Measurements from ENCODE around the gene CXXC5. TPM values are rescaled to one million over a fixed set of nuclear protein-coding genes. Genes with fewer than 3 reads are reported as not detected.
A peak's percentile ranks its signal among the peaks of the same experiment; 100 is the strongest.
"Not testable (repeated sequence)": the region's sequence is repeated elsewhere in the genome, so short reads cannot be mapped to it uniquely, and the experiment has no call there.

Gene CXXC5
- total RNA-seq: 90.9 and 110 TPM in 2 replicates
- polyA plus RNA-seq: 98.7 and 106 TPM in 2 replicates

DNA sequence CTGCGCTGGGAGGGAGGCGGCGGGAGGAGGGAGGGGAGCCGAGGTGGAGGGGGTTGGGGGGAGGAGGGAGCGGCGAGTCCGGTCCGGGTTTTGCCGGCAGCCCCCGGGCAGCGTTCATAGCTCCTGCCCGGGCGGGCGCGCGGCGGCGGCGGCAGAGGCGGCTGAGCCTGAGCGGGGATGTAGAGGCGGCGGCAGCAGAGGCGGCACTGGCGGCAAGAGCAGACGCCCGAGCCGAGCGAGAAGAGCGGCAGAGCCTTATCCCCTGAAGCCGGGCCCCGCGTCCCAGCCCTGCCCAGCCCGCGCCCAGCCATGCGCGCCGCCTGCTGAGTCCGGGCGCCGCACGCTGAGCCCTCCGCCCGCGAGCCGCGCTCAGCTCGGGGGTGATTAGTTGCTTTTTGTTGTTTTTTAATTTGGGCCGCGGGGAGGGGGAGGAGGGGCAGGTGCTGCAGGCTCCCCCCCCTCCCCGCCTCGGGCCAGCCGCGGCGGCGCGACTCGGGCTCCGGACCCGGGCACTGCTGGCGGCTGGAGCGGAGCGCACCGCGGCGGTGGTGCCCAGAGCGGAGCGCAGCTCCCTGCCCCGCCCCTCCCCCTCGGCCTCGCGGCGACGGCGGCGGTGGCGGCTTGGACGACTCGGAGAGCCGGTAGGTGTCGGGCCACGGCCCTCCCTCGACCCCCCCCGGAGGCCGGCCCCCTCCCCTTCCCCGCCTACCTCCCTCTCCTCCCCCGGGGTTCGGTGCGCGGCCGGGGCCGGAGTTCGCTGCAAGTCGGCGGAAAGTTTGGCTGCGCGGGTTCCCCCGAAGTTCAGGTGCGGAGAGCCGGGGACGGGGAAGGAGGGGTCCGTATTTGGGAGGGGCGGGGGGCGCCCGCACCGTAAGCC, at the start of gene CXXC5:
Gene CXXC5, plus strand, starts transcription at position 145 of the 877 bp plus-strand sequence. CDS start 32,175 bp downstream, outside the sequence.
- no peaks in the 10 kb centered on the region for H3K27me3 ChIP-seq
- peaks cover 45% of the 10 kb centered on the region for H3K79me2 ChIP-seq
- H3K4me1 ChIP-seq (ENCODE audit: insufficient read depth): peaks cover 52% of the 10 kb centered on the region
- peaks cover 12% of the 10 kb centered on the region for H4K20me1 ChIP-seq (ENCODE audit: insufficient read depth, poor library complexity, severe bottlenecking)
- peak within 1 kb of the TSS; percentile 93 for H3K27ac ChIP-seq
- no peaks in the 10 kb centered on the region for H3K9me3 ChIP-seq (ENCODE audit: low read depth)
- peak within 1 kb of the TSS; percentile 94 for H3K4me2 ChIP-seq
- TF ChIP-seq, protein P1, sequence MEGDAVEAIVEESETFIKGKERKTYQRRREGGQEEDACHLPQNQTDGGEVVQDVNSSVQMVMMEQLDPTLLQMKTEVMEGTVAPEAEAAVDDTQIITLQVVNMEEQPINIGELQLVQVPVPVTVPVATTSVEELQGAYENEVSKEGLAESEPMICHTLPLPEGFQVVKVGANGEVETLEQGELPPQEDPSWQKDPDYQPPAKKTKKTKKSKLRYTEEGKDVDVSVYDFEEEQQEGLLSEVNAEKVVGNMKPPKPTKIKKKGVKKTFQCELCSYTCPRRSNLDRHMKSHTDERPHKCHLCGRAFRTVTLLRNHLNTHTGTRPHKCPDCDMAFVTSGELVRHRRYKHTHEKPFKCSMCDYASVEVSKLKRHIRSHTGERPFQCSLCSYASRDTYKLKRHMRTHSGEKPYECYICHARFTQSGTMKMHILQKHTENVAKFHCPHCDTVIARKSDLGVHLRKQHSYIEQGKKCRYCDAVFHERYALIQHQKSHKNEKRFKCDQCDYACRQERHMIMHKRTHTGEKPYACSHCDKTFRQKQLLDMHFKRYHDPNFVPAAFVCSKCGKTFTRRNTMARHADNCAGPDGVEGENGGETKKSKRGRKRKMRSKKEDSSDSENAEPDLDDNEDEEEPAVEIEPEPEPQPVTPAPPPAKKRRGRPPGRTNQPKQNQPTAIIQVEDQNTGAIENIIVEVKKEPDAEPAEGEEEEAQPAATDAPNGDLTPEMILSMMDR (IDR thresholded peaks at IDR 0.05; ENCODE audit: poor library complexity): no peak
- no peaks in the 10 kb centered on the region for H3K9me2 ChIP-seq (replicated peaks; ENCODE audit: insufficient read depth)
- peak within 1 kb of the TSS; percentile 55 for H2AFZ ChIP-seq
- peak; percentile 93 for DNase-seq (ENCODE audit: low spot score)
- H3K4me3 ChIP-seq: peak within 1 kb of the TSS; percentile 97
- no peaks in the 10 kb centered on the region for H3K36me3 ChIP-seq (replicated peaks; ENCODE audit: insufficient read depth, low read depth)
- WGBS (ENCODE audit: low lambda C conversion rate, missing lambda C conversion rate): 0% methylated on average over 10 of the region's 106 CpGs

DNA sequence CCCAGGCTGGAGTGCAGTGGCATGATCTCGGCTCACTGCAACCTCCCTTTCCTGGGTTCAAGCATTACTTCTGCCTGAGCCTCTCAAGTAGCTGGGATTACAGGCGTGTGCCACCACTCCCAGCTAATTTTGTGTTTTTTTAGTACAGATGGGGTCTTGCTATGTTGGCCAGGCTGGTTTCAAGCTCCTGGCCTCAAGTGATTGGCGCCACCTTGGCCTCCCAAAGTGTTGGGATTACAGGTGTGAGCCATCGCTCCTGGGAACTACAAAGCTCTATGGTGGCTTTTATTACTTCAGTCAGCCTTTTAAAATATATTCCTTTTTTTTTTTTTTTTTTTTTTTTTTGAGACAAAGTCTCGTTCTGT, 49.6 kb upstream of the CXXC5 start:
- not testable (repeated sequence) for H3K9me2 ChIP-seq (replicated peaks; ENCODE audit: insufficient read depth); H3K4me3 ChIP-seq; H3K4me2 ChIP-seq; H3K4me1 ChIP-seq (ENCODE audit: insufficient read depth); DNase-seq (ENCODE audit: low spot score); H3K9me3 ChIP-seq (ENCODE audit: low read depth); H3K36me3 ChIP-seq (replicated peaks; ENCODE audit: insufficient read depth, low read depth); H3K27me3 ChIP-seq; H3K27ac ChIP-seq; H2AFZ ChIP-seq
- over 99% methylated on average over 5 of the region's 5 CpGs for WGBS (ENCODE audit: low lambda C conversion rate, missing lambda C conversion rate)
- H4K20me1 ChIP-seq (ENCODE audit: insufficient read depth, poor library complexity, severe bottlenecking): peaks cover 39% of the 10 kb centered on the region
- H3K79me2 ChIP-seq: peaks cover 97% of the 10 kb centered on the region

DNA sequence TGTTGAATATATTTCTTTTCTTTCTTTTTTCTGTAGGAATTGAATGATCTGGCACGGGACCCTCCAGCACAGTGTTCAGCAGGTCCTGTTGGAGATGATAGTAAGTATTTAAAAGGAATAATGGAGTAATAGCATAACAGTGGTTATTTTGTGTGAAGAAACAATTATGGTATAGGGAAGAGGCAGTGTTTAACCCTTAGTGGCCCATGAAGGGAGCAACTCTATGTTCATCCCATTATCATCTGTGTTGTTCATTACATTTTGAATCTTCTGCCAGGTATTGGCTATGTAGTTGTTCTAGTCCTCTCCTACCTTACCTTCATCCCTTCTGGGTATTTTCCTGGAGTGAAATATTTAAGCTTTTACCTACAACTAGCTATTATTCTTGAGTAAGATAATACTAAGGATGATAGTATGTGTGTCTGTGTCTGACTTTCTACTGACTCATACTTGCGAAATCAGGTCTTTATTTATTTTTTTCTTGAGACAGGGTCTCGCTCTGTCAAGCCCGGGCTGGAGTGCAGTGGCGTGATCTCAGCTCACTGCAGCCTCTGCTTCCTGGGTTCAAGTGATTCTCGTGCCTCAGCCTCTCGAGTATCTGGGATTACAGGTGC, 47.7 kb upstream of the CXXC5 start:
- no peaks in the 10 kb centered on the region for H3K9me2 ChIP-seq (replicated peaks; ENCODE audit: insufficient read depth)
- H3K4me3 ChIP-seq: no peak overlapping the region
- no peak for TF ChIP-seq EZH2phosphoT487 (IDR thresholded peaks at IDR 0.05; ENCODE audit: low read depth, severe bottlenecking, unreplicated experiment)
- TF ChIP-seq, protein P1 (IDR thresholded peaks at IDR 0.05; ENCODE audit: poor library complexity): no peak
- TF ChIP-seq EZH2 (IDR thresholded peaks at IDR 0.05; ENCODE audit: borderline replicate concordance): no peak
- H2AFZ ChIP-seq: no peak overlapping the region
- H3K4me2 ChIP-seq: no peak overlapping the region
- H3K27me3 ChIP-seq: no peaks in the 10 kb centered on the region
- WGBS (ENCODE audit: low lambda C conversion rate, missing lambda C conversion rate): 87% methylated on average over 7 of the region's 7 CpGs
- H3K36me3 ChIP-seq (replicated peaks; ENCODE audit: insufficient read depth, low read depth): no peaks in the 10 kb centered on the region
- H3K9me3 ChIP-seq (ENCODE audit: low read depth): no peaks in the 10 kb centered on the region
- peaks cover 33% of the 10 kb centered on the region for H4K20me1 ChIP-seq (ENCODE audit: insufficient read depth, poor library complexity, severe bottlenecking)
- no peak for DNase-seq (ENCODE audit: low spot score)
- no peak overlapping the region for H3K27ac ChIP-seq
- no peaks in the 10 kb centered on the region for H3K4me1 ChIP-seq (ENCODE audit: insufficient read depth)
- H3K79me2 ChIP-seq: peaks cover 95% of the 10 kb centered on the region

DNA sequence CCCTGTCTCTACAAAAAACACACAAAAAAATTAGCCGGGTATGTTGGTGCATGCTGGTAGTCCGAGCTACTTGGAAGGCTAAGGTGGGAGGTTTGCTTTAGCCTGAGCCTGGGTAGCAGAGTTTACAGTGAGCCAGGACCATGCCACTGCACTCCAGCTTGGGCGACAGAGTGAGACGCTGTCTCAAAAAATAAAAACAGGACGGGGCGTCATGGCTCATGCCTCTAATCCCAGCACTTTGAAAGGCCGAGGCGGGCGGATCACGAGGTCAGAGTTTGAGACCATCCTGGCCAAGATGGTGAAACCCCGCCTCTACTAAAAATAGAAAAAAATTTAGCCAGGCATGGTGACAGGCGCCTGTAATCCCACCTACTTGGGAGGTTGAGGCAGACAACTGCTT, 46.7 kb upstream of the CXXC5 start:
- no peak for DNase-seq (ENCODE audit: low spot score)
- H3K9me3 ChIP-seq (ENCODE audit: low read depth): no peaks in the 10 kb centered on the region
- no peaks in the 10 kb centered on the region for H3K9me2 ChIP-seq (replicated peaks; ENCODE audit: insufficient read depth)
- TF ChIP-seq, protein P1 (IDR thresholded peaks at IDR 0.05; ENCODE audit: poor library complexity): no peak
- no peak for TF ChIP-seq EZH2 (IDR thresholded peaks at IDR 0.05; ENCODE audit: borderline replicate concordance)
- no peak for TF ChIP-seq EZH2phosphoT487 (IDR thresholded peaks at IDR 0.05; ENCODE audit: low read depth, severe bottlenecking, unreplicated experiment)
- no peak overlapping the region for H3K27ac ChIP-seq
- H4K20me1 ChIP-seq (ENCODE audit: insufficient read depth, poor library complexity, severe bottlenecking): peaks cover 29% of the 10 kb centered on the region
- H3K4me3 ChIP-seq: no peak overlapping the region
- H3K4me1 ChIP-seq (ENCODE audit: insufficient read depth): no peaks in the 10 kb centered on the region
- no peak overlapping the region for H3K4me2 ChIP-seq
- H3K79me2 ChIP-seq: peaks cover 94% of the 10 kb centered on the region
- H3K27me3 ChIP-seq: no peaks in the 10 kb centered on the region
- 98% methylated on average over 12 of the region's 12 CpGs for WGBS (ENCODE audit: low lambda C conversion rate, missing lambda C conversion rate)
- H3K36me3 ChIP-seq (replicated peaks; ENCODE audit: insufficient read depth, low read depth): no peaks in the 10 kb centered on the region
- H2AFZ ChIP-seq: no peak overlapping the region

DNA sequence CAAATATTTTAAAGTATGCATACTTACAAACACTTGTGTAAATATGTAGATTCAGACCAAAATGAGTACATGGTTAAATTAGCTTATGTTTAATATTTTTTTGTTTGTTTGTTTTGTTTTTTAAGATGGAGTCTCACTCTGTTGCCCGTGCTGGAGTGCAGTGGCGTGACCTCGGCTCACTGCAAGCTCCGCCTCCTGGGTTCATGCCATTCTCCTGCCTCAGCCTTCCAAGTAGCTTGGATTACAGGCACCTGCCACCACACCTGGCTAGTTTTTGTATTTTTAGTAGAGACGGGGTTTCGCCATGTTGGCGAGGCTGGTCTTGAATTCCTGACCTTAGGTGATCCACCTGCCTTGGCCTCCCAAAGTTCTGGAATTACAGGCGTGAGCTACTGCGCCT, 46.2 kb upstream of the CXXC5 start:
- not testable (repeated sequence) for H3K9me3 ChIP-seq (ENCODE audit: low read depth); H3K27ac ChIP-seq; H3K9me2 ChIP-seq (replicated peaks; ENCODE audit: insufficient read depth); H3K4me3 ChIP-seq; H3K4me1 ChIP-seq (ENCODE audit: insufficient read depth); H3K27me3 ChIP-seq; DNase-seq (ENCODE audit: low spot score); H3K4me2 ChIP-seq; H3K36me3 ChIP-seq (replicated peaks; ENCODE audit: insufficient read depth, low read depth); H2AFZ ChIP-seq
- peaks cover 94% of the 10 kb centered on the region for H3K79me2 ChIP-seq
- WGBS (ENCODE audit: low lambda C conversion rate, missing lambda C conversion rate): 96% methylated on average over 9 of the region's 9 CpGs
- peaks cover 29% of the 10 kb centered on the region for H4K20me1 ChIP-seq (ENCODE audit: insufficient read depth, poor library complexity, severe bottlenecking)
